COR-L47 (cell line): Measurements from ENCODE around the gene ISOC1.
A peak's percentile ranks its signal among the peaks of the same experiment; 100 is the strongest.

Experiments used
- DNase-seq: peaks from one replicate; lab custom pipeline; 2025; lab: John Stamatoyannopoulos, UW

ISOC1 gene

DNA sequence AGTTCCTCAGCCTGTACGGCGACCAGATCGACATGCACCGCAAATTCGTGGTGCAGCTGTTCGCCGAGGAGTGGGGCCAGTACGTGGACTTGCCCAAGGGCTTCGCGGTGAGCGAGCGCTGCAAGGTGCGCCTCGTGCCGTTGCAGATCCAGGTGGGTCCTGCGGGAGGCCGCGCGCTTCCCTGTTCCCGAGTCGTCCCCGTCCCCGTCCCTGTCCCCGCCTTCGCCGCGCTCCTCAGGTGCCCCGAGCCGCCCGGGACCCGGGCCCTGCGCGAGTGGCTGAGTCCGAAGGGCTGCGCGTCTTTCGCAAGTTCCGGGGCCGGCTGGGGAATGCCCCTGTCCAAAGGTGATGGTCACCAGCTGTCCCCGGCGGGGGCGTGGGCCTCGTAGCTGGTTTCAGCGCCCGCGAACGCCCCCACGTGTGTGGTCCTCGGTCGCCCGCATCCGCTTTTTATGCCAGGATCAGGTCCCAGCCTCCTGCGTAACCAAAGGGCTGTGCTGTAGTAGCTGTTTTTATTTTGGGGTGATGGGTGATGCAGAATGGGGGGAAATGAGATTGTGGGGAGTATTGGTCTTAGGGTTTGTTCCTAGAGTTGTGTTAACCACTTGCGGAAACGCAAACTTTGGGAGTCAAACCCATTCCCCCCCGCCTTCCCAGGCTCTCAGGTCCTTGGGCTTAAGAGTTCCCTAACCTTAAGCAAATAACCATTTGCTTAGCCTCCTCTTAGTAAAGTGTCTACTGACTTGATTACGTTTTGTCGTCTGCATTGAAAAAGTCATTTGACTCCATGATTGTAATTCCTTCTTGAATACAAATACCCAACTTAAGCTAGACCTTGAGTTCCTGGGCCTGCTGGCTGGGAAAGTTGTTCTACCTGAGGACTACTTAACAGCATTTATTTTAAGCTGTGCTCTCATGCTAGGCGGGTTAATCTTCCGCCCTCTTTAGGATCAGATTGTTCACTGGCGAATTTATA lies 663 bp downstream of the ISOC1 start:
- peak; percentile 67 for DNase-seq

DNA sequence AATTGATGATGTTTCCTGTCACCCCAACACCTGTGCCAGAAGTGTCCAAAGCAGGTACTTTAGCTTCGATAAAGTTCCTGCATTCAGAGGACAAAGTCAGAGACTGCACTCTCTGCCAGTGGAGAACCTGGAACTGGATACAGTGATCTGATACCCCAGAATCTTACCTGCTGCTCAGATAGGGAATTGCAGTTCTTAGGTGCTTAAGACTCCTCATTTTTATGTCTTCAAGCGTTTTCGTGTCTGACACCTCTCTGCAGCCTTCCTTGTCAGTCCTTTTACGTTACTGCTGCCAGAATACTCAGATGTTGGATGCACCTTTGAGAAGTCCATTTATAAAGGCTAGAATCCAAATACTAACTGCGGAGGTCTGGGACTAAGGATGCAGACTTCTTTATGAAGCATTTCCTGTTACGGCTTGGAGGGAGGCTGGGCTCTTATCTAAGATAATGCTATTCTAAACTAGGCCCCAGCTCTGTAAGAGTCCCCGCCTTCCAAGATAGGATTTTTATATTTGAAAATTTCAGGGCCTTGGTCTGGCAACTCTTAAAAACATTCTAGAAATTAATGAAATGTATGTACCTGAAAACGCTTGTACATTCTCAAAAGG lies 1.9 kb downstream of the ISOC1 start:
- DNase-seq = no peak

DNA sequence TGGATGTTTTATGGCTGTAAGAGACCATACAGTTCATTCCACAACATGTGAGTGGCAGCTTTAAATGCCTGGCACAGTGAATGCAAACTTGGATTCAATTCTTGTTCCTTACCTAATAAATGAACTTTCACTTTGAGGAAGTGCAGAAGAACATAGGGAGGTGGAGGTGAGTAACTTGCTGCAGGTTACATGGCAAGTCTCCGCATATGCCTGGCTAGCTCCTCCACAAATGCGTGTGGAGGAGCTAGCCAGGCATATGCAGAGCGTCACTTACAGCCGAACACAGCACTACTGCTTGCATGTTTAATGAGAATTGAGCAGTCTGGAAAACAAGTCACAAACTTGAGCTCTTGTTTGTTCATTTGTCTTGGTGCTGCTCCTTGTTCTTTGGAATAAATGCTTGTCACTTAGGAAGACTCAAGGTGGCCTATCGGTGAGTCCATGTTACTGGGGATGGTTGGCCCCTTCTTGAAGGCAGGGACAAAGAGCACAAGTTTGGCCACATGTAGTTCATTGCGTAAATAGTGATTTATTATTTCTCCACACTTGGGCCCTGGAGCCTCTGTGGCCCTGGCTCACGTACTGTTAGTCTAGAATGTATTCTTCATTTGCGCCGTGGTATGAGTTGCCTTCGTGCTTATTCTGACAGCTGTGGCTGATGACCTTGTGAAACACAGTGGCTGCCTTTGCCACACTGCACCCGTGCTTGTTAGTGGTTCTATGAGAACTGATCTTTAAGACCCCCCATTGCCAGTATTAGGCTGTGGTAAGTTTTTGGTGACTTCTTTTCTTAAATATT lies 3.1 kb downstream of the ISOC1 start:
- no peak for DNase-seq

DNA sequence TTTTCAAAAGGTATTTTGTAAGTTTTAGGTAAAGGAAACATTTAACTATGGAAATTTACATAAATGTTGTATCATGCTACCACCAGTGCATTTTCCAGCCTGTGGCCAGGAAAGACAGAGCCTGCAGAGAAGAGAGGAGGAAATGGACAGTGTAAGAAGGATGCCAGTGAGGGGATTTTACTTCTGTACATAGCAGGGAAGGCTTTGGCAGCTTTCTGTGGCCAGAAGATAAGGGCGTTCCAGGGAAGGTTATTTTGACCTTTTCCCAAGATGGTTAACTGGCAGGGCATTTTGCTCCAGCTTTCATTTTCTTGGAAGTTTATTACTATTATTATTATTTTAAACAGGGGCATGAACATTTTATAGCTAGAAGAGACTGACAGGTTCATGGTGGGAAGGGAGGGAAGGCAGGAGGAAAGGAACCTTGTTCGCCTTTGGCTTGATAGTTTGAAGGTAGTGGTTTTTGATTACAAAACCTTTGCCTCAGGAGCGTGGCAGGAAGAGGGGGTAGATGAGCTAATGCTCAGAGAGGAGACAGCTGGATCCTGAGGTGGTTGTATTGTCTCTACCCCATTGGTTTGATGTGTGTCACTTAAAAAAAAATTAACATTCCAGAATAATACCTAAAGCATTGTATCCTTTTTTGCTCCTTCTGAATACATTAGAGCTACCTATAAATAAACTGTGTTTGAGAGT lies 4.1 kb downstream of the ISOC1 start:
- DNase-seq = no peak

DNA sequence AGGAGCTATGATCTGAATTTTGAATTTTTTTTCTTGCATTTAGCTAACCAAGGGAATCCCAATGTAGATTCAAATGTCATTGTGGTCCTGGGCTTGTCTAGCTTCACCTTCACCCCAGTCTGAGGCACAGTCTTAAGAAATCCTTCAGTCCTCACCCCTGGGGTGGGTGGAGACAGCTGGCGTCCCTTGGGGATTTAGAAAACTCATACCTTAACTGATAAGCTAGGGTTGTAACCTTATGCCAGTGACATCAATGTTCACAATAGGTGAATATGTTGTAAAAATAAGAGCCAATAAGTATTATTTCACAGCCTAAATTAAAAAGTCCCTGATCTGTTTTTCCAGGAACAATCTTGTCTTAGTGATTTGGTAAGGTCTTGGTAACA lies 4.6 kb downstream of the ISOC1 start:
- no peak for DNase-seq

DNA sequence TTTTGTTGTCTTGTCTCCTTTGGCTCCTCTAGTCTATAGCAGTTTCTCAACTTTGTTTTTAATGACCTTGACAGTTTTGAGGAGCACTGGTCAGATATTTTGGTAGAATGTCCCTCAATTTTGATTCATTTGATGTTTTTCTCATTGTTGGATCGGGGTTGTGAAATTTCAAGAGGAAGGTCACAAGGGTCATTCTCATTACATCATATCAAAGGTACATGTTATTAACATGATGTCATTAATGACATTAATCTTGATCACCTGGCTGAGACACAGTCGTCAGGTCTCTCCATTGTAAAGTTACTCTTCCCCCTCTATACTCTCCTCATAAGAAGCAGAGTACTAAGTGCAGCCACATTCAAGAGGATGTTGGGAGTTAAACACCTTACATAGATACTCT lies 7.2 kb downstream of the ISOC1 start:
- DNase-seq = no peak

DNA sequence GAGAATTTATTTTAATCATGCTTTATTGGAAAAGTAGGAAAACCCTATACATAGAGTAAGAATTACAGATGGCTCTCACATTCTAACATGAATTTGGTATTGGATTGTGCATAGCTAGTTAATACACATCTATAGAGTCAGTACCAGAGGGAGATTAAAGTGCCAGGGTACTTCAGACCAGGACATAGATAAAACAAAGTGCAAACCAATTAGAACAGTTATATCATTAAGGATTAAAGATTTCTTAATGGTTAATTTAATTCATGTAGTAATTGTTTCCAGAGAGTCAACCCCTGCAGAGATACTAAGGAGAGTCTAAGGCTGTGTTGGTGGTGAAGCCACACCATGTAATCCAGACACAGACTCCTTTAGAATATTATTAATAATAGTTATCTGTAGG lies 8.8 kb downstream of the ISOC1 start:
- DNase-seq = no peak

DNA sequence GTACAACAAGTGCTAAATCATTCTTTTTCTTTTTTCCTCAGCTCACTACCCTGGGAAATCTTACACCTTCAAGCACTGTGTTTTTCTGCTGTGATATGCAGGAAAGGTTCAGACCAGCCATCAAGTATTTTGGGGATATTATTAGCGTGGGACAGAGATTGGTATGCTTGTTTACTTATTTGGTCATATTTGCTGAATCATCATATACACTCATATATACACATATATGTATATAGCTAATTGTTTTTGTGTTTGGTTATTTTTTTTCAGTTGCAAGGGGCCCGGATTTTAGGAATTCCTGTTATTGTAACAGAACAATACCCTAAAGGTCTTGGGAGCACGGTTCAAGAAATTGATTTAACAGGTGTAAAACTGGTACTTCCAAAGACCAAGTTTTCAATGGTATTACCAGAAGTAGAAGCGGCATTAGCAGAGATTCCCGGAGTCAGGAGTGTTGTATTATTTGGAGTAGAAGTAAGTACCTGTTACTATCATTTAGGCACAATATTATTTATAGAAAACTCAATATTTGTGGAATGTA lies 10.4 kb downstream of the ISOC1 start:
- no peak for DNase-seq

DNA sequence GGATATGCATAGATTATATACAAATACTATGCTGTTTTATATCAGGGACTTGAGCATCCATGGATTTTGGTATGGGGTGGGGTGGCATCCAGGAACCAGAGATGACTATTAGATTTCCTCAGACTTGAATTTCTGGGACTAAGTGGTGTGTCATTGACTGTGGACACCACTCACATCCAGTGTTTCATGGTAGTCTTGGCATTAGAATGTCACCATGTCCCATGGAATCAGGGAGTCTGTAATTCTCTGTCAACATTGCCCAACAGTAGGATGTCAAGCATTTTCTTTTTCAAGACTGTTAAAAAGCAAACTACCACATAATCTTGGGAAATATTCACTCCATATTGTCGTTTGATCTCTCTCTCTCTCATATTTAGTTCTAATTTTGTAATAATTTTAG lies 13.1 kb downstream of the ISOC1 start:
- no peak for DNase-seq

DNA sequence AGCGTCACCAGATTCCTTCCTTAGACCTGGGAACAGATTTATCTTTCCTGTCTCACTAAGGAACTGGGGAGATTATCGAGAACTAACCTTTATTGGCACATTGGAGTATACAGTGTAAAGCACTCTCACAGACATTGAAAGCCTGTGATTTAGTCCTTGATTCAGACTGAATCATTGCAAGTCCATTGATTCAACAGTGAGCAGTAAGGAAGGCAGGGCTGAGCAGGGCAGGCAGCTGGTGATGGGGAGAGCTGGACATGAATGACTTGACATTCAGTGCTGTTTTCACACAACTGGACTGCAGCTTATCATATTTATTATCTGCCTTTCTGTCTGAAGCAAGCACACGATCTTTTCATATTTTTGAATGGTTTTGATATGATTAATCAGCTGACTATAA lies 16.2 kb downstream of the ISOC1 start:
- DNase-seq = no peak

DNA sequence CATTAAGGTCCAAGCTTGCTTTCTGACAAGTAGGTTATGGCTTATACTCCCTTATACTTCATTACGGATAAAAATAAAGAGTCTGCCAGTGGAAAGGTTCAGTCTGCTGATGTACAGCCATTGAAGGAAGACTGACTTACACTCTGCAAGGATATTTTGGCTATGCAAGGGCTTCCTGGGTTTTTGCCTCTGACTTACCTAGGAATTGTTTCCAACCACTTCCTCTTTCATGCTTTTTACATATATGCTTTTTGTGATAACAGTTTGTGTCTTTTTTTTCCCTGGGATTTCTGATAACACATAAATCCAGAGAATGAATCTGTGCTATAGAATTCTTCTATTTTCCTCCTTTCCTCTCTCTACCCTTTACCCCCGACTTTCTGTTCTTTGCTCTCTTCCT lies 16.8 kb downstream of the ISOC1 start:
- DNase-seq = no peak

DNA sequence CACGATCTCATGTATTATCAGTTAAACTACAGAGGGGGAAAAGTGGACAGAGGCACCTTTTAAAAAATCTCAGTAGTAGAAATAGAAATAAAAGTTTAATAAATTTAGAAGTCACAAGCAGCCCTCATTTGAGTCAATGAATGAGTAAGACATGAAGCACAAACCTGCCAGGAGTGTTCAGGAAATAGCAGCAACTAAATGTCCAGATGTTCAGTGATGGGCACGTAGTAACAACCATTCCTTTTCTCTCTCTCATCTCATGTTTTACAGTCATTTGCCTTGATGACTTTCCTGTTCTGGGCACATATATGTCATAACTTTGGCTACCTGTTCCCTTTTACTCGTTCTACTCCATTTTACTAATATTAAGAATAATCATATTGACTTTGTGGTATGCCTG lies 17.7 kb downstream of the ISOC1 start:
- DNase-seq = no peak

DNA sequence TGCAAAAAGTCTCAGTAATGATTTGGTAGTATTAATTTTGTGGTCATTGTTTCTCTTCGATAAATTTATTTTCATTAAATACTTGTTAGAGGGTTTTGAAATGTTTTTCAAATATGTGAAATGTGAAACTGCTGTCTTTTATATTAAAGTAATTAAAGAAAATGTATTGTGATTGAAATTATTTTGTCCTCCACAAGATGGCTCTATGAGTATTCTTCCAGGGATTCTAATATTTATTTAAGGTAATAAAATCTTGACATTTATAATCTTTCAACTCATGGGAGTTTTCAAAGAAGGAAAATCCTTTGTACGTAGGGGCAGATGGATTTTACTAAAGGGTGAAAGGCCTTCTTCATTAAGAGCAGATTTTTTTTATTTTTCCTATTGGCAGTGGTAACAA lies 19.3 kb downstream of the ISOC1 start:
- DNase-seq = no peak

DNA sequence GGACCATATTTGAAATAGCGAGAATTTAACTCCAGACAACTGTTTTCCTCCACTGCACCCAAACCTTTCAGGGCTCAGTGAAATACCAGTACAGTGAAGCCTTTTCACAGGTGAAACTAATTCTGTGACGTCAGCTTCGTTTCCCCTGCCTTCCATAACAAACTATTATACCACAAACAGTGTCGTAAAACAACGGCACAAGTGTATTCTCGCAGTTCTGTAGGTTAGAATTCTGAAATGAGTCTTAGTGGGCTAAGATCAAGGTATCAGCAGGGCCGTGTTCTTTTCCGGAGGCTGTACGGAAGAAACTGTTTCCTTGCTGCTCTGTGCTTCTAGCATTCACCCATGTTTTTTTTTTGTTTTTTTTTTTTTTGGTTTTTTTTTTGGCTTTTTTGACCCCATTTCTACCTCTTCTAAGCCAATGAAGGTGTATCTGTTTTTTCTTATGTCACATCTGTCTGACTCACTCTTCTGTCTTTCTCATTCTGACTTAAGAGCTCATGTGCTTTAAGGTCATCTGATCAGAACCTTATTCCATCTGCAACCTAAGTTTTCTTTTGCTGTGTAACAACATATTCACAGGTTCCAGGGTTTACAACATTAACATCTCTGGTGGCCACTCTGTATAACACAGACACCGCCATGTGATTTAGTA lies 20.1 kb downstream of the ISOC1 start:
- no peak for DNase-seq

DNA sequence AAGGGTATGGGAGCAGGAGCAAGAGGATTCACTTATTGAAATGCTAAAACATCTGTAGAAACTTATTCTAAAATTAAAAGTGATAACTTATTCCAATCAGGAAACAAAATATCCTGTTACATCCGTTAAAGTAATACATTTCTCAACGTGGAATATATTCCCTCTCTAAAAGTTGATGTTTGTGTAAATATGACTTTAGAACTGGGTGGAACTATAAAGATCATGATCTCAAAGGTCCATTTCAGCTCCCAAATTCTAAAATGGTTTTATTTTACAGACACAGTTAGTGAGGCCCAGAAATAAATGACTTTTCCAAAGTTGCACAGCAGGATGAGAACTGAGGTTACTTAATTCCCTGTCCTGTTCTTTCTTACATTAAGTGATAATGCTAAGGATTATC lies 21.1 kb downstream of the ISOC1 start:
- no peak for DNase-seq

DNA sequence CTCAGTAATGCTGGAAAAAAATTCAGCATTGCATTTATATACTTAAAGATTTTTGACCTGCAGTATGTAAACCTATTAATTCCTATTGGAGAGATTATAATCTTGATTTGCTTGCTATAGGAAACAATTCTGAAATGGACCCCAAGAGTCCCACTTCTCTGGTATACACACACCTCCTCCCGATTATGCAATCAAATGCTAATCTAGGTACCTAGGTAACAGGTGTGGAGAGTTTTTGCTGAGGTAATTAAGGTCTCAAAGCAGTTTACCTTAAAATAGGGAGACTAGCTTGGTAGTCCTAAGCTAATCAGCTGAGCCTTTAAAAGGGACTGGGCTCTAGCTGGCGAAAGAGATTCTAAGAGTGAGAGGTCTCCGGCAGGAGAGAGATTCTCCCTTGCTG lies 22.2 kb downstream of the ISOC1 start:
- no peak for DNase-seq

DNA sequence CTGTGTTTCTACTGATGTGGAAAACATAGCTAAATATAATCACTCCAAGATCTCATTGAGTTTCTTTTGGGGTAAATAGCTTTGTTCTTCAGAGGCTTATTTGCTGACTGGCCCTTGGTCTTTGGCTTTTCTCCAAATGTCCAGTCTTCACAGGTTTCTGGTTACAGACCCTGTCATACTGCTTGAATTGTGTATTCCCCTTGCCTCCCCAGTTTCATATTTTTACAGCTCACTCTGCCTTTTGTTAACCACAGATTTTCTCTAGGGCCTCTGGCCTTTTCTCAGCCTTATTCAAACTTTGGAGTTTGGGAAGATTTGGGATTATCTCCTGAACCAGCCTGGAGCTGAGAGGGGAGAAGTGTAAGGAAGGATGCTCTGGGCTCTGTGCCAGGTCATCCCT lies 23.9 kb downstream of the ISOC1 start:
- DNase-seq = no peak

DNA sequence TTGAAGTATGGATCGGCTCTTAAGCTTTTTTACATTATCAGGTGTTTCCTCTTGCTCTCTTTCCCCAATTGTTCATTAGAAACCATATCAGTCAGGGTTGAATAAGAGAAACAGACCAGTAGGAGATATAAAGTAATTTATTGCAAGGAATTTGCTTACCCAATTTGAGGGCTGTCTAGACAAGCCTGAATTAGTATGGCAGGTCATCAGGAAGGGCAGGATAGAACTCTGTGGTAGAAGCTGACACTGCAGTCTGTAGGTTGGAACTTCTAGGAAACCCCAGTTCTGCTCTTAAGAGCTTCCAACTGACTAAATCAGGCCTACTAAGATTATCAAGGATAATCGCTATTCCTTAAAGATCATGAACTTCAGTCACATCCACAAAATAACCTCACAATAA lies 24.3 kb downstream of the ISOC1 start:
- no peak for DNase-seq

DNA sequence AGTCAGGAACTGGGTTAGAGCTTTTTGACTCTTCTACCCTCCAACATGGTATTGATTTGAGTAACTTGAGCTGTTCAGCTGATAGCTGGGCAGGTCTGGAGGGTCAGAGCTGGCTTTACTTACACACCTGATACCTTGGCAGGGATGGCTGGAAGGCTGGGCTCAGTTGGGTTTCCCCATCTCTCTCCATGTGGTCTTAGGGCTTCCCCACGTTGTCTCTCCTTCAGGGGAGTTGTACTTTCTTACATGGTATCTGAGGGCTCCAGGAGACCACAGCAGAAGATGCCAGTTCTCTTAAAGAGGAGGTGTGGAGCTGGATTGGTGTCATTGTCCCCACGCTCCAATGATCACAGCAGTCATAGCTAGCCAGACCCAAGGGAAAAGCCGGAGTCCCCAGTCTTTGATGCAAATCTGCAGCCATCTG lies 25.6 kb downstream of the ISOC1 start:
- no peak for DNase-seq

DNA sequence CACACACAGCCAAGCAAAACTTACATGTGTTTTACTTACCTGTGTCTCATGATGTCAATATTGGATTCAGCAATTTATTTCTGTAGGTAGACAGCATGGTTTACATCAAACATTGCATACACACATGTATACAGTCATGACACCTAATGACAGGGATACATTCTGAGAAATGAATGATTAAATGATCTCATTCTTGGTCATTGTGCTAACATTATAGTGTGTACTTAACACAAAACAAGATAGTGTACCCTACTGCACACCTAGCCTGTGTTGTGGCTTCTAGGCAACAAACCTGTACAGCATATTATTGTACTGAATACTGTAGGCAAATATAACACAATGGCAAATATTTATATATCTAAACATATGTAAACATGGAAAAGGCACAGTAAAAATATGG lies 28.0 kb downstream of the ISOC1 start:
- DNase-seq = no peak

DNA sequence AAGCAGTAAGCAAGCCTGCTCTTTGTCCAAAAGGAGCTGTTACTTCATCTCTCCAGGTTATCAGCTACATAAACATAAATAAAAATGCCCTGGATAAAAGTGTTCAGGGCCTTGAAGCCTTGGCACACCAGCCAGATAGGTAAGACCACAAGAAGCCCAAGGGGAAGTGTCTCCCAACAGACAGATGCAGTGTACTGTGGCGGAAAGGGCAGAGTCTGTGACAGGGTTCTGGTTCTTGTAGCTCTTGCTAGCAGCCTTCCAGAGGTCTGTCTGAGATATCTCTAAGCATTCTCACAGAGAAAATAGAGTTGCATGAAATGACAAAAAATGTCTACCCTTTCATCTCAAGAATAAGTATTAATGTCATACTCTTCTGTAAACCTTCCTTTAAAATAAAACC lies 30.1 kb downstream of the ISOC1 start:
- no peak for DNase-seq
